Spinal cord (tissue), 10 donors: ENCODE data around the gene ADAMTS8. TPM values are rescaled to one million over a fixed set of nuclear protein-coding genes. Genes with fewer than 3 reads are reported as not detected.

Experiments
- DNase-seq, 6 donors: peaks; one replicate each; pipeline versions ENCODE4 v3.0.0 to v3.0.0-alpha.2; 2013 to 2015; ENCODE audit warnings: low spot score in 6 of 6, low read depth in 4 of 6
- H3K27ac ChIP-seq: one replicate; pipeline ENCODE4 v1.5.1; 2013; ENCODE audit warnings: low read depth, low read length, control low read depth
- H3K27me3 ChIP-seq: one replicate; pipeline ENCODE4 v1.6.1; 2013; ENCODE audit warnings: low read length; ENCODE audit not compliant: control insufficient read depth, insufficient read depth
- H3K36me3 ChIP-seq: one replicate; pipeline ENCODE4 v1.6.1; 2013; ENCODE audit warnings: low read length; ENCODE audit not compliant: control insufficient read depth, insufficient read depth
- H3K4me1 ChIP-seq: one replicate; pipeline ENCODE4 v1.6.1; 2013; ENCODE audit warnings: low read length; ENCODE audit not compliant: control insufficient read depth, insufficient read depth
- H3K4me3 ChIP-seq: one replicate; pipeline ENCODE4 v1.5.1; 2013; ENCODE audit warnings: low read depth, low read length, control low read depth
- H3K9me3 ChIP-seq: one replicate; pipeline ENCODE4 v1.6.1; 2013; ENCODE audit warnings: low read length; ENCODE audit not compliant: control insufficient read depth, insufficient read depth
- WGBS: methylation state at CpG from one replicate; pipeline ENCODE4 v1.1.5; 2013; ENCODE audit warnings: missing lambda C conversion rate; ENCODE audit not compliant: insufficient coverage; 5-methylcytosine and 5-hydroxymethylcytosine counted together
- polyA plus RNA-seq, 2 donors: library from polyadenylated mRNA; unstranded; fragments of 120-200 nt; gene quantifications; one replicate each; pipeline ENCODE4 v1.2.1, GENCODE V29; 2013; ENCODE audit not compliant: insufficient read length in 2 of 2
- total RNA-seq, 2 donors: library from RNA; depleted of rRNA in 1 of 2; stranded (reverse); fragments of 120-200 nt in 1 of 2; fragments of >200 nt in 1 of 2; gene quantifications; one replicate each; pipeline versions ENCODE4 v1.2.3 to v1.2.4, GENCODE V29; 2013 to 2014
- donor health status: healthy.

Gene ADAMTS8
- total and polyA plus RNA-seq, 4 donors = 1.7 to 4.5 (median 2.8) TPM

DNA sequence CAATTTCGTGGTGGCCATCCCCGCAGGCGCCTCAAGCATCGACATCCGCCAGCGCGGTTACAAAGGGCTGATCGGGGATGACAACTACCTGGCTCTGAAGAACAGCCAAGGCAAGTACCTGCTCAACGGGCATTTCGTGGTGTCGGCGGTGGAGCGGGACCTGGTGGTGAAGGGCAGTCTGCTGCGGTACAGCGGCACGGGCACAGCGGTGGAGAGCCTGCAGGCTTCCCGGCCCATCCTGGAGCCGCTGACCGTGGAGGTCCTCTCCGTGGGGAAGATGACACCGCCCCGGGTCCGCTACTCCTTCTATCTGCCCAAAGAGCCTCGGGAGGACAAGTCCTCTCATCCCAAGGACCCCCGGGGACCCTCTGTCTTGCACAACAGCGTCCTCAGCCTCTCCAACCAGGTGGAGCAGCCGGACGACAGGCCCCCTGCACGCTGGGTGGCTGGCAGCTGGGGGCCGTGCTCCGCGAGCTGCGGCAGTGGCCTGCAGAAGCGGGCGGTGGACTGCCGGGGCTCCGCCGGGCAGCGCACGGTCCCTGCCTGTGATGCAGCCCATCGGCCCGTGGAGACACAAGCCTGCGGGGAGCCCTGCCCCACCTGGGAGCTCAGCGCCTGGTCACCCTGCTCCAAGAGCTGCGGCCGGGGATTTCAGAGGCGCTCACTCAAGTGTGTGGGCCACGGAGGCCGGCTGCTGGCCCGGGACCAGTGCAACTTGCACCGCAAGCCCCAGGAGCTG lies 44.8 kb upstream of the ADAMTS8 start:
- no peak for DNase-seq
- Histone ChIP-seq H3K36me3 (peaks cover 50% of the 10 kb centered on the region), H3K4me1 (peaks cover 10% of the 10 kb centered on the region), H3K9me3 (no peaks in the 10 kb centered on the region), H3K27ac (no peak overlapping the region), H3K27me3 (no peaks in the 10 kb centered on the region), H3K4me3 (no peak overlapping the region)
- 97% methylated on average over 52 of the region's 52 CpGs for WGBS

DNA sequence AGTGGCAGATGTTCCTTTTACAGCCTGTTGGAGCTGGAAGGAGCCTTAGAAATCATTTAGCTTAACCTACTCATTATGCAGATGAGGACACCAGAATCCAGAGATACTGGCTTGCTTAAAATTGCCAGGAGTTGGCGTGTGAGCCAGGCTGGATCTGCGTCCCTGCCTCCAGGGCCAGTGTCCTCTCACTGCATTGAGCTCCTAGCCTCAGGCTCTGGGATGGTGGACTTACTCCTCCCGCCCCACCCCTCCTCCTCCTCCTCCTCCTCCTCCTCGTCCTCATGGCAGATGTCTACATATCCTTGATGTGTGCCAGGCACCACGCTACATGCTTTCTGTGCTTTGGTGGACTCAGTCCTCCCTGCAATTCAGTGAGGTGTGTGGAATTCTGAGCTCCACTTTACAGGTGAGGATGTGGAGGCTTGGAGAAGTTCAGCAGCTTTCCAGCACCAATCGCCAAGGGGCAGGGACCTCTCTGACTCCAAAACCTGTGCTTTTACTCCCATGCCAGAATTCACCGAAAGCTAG lies 44.1 kb upstream of the ADAMTS8 start:
- DNase-seq = no peak
- Histone ChIP-seq H3K27ac (no peak overlapping the region), H3K27me3 (no peaks in the 10 kb centered on the region), H3K9me3 (no peaks in the 10 kb centered on the region), H3K4me1 (peaks cover 6% of the 10 kb centered on the region), H3K4me3 (no peak overlapping the region), H3K36me3 (peaks cover 50% of the 10 kb centered on the region)
- 86% methylated on average over 6 of the region's 7 CpGs for WGBS

DNA sequence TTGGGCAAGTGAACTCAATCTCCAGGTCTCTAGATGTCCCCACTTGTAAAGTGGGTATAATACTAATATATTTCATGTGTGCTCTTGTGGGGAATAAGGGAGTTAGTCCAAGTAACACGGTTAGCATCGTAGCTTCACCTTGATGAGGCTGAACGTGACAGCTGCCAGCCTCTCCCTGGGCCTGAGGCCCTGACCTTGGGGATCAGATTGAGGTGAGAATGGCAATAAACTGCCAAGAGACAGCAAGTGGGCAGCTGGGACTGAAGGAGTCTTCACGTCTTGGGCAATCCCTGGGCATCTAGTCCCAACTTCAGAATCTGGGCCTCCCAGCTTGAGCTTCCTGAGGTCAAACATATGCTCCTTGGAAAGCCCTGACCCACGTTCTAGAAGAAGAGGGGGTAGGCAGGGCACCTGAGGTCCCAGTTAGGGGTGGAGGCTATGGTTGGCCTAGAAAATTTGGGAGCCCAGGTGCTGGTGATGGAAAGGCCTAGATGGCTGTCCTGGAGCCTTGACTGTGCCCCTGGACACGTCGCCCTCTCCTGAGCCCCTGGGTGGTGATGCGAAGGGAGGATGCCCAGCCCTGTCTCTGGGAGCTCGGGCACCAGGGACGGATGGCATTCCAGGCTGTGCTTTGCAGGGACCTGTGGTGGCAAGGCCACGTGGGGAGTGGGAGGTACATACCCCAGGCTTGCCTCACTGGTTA lies 43.5 kb upstream of the ADAMTS8 start:
- Histone ChIP-seq H3K27me3 (no peaks in the 10 kb centered on the region), H3K4me1 (peaks cover 4% of the 10 kb centered on the region), H3K27ac (no peak overlapping the region), H3K4me3 (no peak overlapping the region), H3K9me3 (no peaks in the 10 kb centered on the region), H3K36me3 (peaks cover 47% of the 10 kb centered on the region)
- no peak for DNase-seq
- WGBS = 83% methylated on average over 11 of the region's 11 CpGs

DNA sequence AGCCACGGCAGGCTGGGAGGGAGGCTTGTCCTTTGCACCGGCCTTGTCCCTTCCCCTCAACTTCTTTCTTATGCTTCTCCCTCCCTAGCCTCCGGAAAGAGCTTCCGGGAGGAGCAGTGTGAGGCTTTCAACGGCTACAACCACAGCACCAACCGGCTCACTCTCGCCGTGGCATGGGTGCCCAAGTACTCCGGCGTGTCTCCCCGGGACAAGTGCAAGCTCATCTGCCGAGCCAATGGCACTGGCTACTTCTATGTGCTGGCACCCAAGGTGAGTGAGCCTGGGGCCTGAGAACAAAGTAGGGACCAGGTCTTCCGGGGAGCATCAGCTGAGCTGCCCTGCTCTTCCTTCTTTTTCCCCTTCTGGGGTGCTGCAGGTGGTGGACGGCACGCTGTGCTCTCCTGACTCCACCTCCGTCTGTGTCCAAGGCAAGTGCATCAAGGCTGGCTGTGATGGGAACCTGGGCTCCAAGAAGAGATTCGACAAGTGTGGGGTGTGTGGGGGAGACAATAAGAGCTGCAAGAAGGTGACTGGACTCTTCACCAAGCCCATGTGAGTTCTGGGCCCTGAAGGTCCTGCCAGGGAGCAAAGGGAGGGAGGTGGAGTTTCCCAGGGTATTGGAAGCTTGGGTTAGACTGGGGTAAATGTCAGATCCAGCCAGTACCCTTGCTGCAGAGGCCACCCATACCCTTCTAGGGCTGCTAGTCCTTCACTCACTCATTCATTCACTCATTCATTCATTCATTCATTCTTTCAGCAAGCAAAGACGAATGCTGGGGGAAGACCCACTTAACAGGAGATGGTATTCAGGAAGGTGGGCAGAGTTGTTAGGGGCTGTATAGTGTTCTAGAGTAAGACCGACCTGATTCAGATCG lies 42.7 kb upstream of the ADAMTS8 start:
- WGBS = 88% methylated on average over 16 of the region's 20 CpGs
- Histone ChIP-seq H3K4me1 (no peaks in the 10 kb centered on the region), H3K4me3 (no peak overlapping the region), H3K9me3 (no peaks in the 10 kb centered on the region), H3K27me3 (no peaks in the 10 kb centered on the region), H3K27ac (no peak overlapping the region), H3K36me3 (peaks cover 50% of the 10 kb centered on the region)
- no peak for DNase-seq

DNA sequence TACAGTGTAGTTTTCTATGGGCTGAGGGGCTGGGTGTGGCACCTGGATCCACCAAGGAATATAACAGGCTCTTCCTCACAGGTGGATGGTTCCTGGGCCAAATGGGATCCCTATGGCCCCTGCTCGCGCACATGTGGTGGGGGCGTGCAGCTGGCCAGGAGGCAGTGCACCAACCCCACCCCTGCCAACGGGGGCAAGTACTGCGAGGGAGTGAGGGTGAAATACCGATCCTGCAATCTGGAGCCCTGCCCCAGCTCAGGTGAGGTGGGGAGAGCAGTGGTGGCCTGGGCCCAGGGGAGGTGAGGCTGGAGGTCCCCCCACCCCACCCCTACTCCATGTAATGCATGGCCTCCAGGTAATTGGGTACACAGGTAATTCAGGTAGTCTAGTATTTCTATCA lies 40.8 kb upstream of the ADAMTS8 start:
- WGBS = no CpG with 5 or more reads among the region's 6 CpGs
- H3K27ac ChIP-seq = no peak overlapping the region
- H3K4me3 ChIP-seq = no peak overlapping the region
- peaks cover 42% of the 10 kb centered on the region for H3K36me3 ChIP-seq
- no peaks in the 10 kb centered on the region for H3K9me3 ChIP-seq
- no peaks in the 10 kb centered on the region for H3K4me1 ChIP-seq
- H3K27me3 ChIP-seq = no peaks in the 10 kb centered on the region
- no peak for DNase-seq

DNA sequence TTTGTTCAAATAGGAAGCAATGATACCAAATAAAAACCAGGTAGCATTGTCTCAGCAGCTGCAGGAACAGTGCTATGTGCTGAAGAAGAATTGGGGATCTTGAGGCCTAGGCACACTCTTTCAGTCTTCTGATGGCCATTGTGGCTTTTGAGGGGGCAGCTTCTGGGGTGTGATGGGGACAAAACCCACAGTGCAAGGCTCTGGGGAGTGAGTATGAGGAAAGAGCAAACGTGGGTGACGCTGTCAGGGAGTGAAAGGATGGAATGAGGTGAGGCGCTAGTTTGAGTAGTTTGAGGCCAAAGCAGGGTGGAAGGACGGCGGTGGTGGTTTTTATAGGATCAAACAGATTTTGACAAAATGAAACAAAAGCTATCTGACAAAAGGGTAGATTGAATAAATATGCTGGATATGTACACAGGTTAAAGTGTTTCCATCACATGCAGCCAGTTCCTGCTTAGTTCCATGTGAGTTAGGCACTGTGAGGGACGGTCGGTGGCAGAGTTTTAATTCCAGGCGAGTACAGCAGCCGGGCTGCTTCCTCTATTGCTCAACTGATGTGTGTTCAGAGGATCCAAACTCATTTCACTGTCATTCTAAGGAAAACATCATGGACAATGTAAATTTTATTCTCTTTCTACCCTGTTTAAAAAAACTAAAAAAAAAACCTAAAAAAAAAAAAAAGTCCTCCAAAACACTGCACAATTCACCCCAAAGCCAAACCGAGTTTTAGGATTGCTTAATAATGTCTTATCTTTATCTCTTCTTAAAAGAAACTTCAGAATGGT lies 38.9 kb upstream of the ADAMTS8 start:
- H3K27ac ChIP-seq = no peak overlapping the region
- no peaks in the 10 kb centered on the region for H3K9me3 ChIP-seq
- H3K4me1 ChIP-seq = no peaks in the 10 kb centered on the region
- DNase-seq = no peak
- no peaks in the 10 kb centered on the region for H3K27me3 ChIP-seq
- H3K4me3 ChIP-seq = no peak overlapping the region
- 81% methylated on average over 8 of the region's 10 CpGs for WGBS
- H3K36me3 ChIP-seq = peaks cover 34% of the 10 kb centered on the region

DNA sequence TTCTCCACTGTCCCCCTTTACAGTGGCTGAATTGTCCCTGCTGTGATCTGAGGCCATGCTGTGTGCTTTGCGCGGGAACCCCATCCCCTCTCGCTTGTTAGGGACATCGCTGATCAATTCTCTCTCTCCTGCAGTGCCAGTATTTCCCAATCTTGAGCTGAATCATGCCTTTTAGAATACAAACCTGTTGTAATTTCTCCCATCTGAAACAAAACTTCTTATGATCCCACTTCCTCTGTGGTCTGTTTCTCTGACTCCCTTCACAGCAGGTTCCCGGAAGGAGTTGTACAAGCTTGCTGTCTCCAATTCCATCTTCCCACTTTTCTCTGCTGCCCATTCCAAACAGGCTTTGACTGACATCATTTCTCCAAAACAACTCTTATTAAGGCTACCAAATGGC lies 36.9 kb upstream of the ADAMTS8 start:
- Histone ChIP-seq H3K4me1 (no peaks in the 10 kb centered on the region), H3K36me3 (peaks cover 30% of the 10 kb centered on the region), H3K27ac (no peak overlapping the region), H3K9me3 (no peaks in the 10 kb centered on the region), H3K4me3 (no peak overlapping the region), H3K27me3 (no peaks in the 10 kb centered on the region)
- WGBS = 92% methylated on average over 5 of the region's 5 CpGs
- DNase-seq = no peak

DNA sequence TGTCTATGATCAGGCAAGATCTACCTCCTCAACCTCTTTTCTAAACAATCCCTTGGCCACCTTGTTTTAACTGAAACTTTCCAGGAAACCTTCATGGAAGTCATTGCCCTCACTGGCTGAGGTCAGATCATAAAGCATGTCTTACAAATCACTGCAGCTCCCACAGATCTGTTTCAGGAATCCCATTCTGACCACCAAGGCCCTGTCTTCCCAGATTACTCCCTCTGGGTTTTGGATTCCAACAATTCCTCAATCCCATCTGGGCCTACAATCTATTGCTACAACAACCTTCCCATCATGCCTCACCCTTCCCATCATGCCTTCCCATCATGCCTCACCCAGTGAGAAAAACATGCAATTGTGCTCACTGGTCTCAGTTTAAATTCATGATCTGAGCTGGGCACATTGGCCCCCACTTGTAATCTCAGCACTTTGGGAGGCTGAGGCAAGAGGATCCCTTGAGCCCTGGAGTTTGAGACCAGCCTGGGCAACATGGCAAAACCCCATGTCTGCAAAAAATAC lies 35.9 kb upstream of the ADAMTS8 start:
- H3K4me1 ChIP-seq = no peaks in the 10 kb centered on the region
- no peaks in the 10 kb centered on the region for H3K9me3 ChIP-seq
- H3K27ac ChIP-seq = no peak overlapping the region
- DNase-seq = no peak
- H3K36me3 ChIP-seq = peaks cover 33% of the 10 kb centered on the region
- no peak overlapping the region for H3K4me3 ChIP-seq
- H3K27me3 ChIP-seq = no peaks in the 10 kb centered on the region

DNA sequence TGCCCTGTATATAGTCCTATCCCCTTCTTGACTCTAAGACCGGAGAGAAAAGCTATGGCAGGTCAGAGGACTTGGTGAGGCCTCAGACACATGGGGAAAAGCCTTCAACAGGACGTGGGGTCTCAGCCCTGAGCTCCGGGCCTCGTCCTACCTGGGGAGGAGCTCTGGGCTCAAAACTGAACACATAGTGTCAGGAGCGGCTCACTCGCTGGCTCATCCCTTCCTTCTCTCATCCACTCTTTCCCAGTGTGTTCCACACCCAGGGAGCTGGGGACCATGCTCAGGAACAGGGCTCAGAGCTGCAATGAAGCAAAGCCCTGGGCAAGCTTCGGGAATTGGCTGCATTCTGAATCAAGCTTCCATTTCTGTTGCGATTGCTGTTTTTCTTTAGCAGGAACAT lies 34.5 kb upstream of the ADAMTS8 start:
- no peak overlapping the region for H3K4me3 ChIP-seq
- H3K36me3 ChIP-seq = peaks cover 32% of the 10 kb centered on the region
- WGBS = 85% methylated on average over 6 of the region's 8 CpGs
- no peak overlapping the region for H3K27ac ChIP-seq
- no peaks in the 10 kb centered on the region for H3K27me3 ChIP-seq
- H3K4me1 ChIP-seq = no peaks in the 10 kb centered on the region
- no peak for DNase-seq
- H3K9me3 ChIP-seq = no peaks in the 10 kb centered on the region
